Amniotic epithelial cell (primary cell): Measurements from ENCODE around the gene MEIOB.
"Not testable (repeated sequence)": the region's sequence is repeated elsewhere in the genome, so short reads cannot be mapped to it uniquely, and the experiment has no call there.

Source experiments
- DNase-seq: peaks from one replicate; pipeline ENCODE4 v3.0.0-alpha.2; 2010; ENCODE audit warnings: low read depth

The MEIOB gene

GRCh38 chr16:1906846-1907165 is 34.8 kb upstream of the MEIOB start:
- no peak for DNase-seq

GRCh38 chr16:1906055-1906845 is 34.3 kb upstream of the MEIOB start:
- DNase-seq: no peak

- no peak for DNase-seq
These were observed 32.2 kb upstream of the MEIOB start for GRCh38 chr16:1903845-1904840.

GRCh38 chr16:1903220-1903574 is 31.2 kb upstream of the MEIOB start:
- no peak for DNase-seq

GRCh38 chr16:1902547-1903219 is 30.7 kb upstream of the MEIOB start:
- no peak for DNase-seq

- no peak for DNase-seq
These were observed 28.4 kb upstream of the MEIOB start for GRCh38 chr16:1900452-1900774.

- no peak for DNase-seq
These were observed 27.9 kb upstream of the MEIOB start for GRCh38 chr16:1899641-1900451.

GRCh38 chr16:1897692-1898091 is 25.7 kb upstream of the MEIOB start:
- DNase-seq: not testable (repeated sequence)

GRCh38 chr16:1895949-1896675 is 24.1 kb upstream of the MEIOB start:
- DNase-seq: no peak

- DNase-seq: no peak
These were observed 23.1 kb upstream of the MEIOB start for GRCh38 chr16:1895068-1895467.

- no peak for DNase-seq
These were observed 18.7 kb upstream of the MEIOB start for GRCh38 chr16:1890708-1891050.

GRCh38 chr16:1890024-1890707 is 18.2 kb upstream of the MEIOB start:
- DNase-seq: no peak

- DNase-seq: no peak
These were observed 15.9 kb upstream of the MEIOB start for GRCh38 chr16:1887711-1888354.

- DNase-seq: no peak
These were observed 12.9 kb upstream of the MEIOB start for GRCh38 chr16:1884889-1885288.

- peak; percentile 42 for DNase-seq
These were observed 12.3 kb upstream of the MEIOB start for GRCh38 chr16:1884155-1884760.

- not testable (repeated sequence) for DNase-seq
These were observed 9.2 kb upstream of the MEIOB start for GRCh38 chr16:1881172-1881571.

- no peak for DNase-seq
These were observed 7.5 kb upstream of the MEIOB start for GRCh38 chr16:1879477-1879876.

GRCh38 chr16:1878256-1878655 is 6.3 kb upstream of the MEIOB start:
- no peak for DNase-seq

GRCh38 chr16:1877804-1878203 is 5.8 kb upstream of the MEIOB start:
- no peak for DNase-seq

GRCh38 chr16:1877089-1877488 is 5.1 kb upstream of the MEIOB start:
- no peak for DNase-seq
